Activated CD4-positive, alpha-beta T cell treated with anti-CD3 and anti-CD28 coated beads, Interleukin-10, Interleukin-2, amounts not matched to agents 100 ng/mL and 50 ng/mL, durations not matched to agents 16 hours and 8 hours (primary cell): ENCODE data around the gene LRFN3.
"Not testable (repeated sequence)": the region's sequence is repeated elsewhere in the genome, so short reads cannot be mapped to it uniquely, and the experiment has no call there.

Experiments used
- DNase-seq: peaks from one replicate; pipeline ENCODE4 v3.0.0-alpha.2; 2020

LRFN3 gene

DNA sequence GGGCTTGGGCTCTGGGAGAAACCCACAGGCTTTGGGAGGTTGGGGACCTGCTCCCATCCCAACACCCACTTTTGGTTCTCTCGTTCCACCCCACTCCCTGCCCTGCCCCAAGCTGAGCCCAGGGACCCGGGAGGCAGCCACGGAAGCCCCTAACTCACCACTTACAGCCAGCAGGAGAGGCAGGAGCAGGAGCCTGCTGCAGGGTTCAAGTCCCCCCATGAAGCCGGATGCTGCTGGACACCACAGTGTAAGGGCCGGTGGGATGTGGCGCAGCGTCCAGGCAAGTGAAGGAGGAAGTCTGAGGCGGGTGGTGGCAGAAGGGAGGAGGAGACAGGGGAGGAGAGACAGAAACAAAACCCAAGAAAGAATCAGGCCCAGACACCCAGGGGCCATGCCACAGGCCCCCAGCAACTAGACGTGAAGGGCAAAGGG, 28.1 kb upstream of the LRFN3 start, which contains the start of gene TYROBP:
TYROBP (minus strand) TSS at position 286 of the 432 bp plus-strand sequence; CDS start at position 219, 67 bp downstream.
- no peak for DNase-seq

- no peak for DNase-seq
Measured at GRCh38 chr19:35908973-35909683, 27.0 kb upstream of the LRFN3 start.

GRCh38 chr19:35909684-35910035, 26.5 kb upstream of the LRFN3 start:
- DNase-seq, result no peak

DNA sequence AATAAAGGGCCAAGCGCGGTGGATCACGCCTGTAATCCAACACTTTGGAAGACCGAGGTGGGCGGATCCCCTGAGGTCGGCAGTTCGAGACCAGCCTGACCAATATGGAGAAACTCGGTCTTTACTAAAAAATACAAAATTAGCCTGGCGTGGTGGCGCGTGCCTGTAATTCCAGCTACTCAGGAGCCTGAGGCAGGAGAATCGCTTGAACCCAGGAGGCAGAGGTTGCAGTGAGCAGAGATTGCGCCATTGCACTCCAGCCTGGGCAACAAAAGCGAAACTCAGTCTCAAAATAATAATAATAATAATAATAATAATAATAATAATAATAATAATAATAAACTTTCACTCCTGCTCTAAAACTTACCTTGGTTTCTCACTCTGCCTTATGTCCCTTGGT, 25.8 kb upstream of the LRFN3 start:
- not testable (repeated sequence) for DNase-seq

DNA sequence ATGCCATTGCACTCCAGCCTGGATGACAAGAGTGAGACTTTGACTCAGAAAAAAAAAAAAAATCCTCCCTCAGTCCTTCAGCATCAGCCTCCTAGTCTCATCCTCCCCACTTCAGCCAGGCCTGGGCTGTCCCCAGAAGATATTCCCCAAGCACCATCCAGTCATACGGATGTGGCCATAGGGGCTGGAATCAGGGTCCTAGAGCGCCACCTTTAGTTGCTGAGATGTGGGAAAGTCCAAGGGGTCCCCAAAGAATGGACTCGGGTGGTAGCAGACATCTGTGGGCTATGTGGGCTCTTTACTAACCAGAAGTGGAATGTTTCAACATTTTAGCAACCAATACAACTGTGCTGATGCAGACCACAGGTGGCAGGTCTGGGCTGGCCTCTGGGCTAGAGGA, 25.0 kb upstream of the LRFN3 start:
- DNase-seq, result no peak

DNA sequence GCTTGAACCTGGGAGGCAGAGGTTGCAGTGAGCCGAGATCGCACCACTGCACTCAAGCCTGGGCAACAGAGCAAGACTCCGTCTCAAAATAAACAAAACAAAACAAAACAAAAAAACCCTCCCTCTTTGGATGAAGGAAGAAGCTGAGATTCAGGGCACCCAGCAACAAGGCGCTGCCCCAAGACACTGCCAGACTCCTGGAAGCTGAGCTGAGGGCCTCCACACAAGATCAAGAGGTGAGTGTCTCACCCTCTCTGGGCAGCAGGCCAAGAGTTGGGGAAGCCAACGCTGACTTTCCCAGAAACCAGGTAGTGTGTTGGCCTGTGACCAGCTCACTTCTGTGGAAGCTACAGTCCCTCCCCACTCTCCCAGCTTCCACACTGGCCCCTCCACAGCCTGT, 24.4 kb upstream of the LRFN3 start:
- no peak for DNase-seq

DNA sequence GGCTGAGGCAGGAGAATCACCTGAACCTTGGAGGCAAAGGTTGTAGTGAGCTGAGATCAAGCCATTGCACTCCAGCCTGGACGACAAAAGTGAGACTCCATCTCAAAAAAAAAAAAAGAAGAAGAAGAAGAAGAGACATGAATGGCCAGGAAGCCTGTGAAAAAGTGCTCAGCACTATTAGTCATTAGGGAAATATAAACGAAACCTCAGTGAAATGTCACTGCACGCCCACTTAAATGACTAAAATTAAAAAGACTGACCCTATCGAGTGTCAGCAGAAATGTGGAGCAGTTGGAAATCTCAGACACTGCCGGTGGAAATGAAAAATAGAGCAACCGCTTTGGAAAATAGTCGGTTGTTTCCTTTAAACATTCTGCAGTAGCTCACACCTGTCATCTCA, 22.6 kb upstream of the LRFN3 start:
- no peak for DNase-seq

DNA sequence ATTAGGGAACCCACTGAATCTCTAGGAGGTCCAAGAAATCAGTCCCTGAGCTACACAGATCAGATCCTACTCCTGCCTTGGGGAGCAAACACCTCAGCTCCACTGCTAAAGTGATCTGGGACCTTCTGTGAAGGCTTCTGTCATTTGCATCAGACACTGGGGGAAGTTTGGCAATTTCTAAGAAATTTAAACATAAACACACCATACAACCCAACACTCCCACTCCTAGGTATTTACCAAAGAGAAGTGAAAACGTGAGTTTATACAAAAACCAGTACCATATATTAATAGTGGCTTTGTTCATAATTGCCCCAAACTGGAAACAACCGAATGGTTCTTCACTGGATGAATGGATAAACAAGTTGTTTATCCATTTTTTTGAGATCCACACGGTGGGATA, 20.7 kb upstream of the LRFN3 start:
- DNase-seq, result no peak

- no peak for DNase-seq
Measured at GRCh38 chr19:35919306-35919705, 16.9 kb upstream of the LRFN3 start.

GRCh38 chr19:35921012-35921411, 15.2 kb upstream of the LRFN3 start:
- no peak for DNase-seq

DNA sequence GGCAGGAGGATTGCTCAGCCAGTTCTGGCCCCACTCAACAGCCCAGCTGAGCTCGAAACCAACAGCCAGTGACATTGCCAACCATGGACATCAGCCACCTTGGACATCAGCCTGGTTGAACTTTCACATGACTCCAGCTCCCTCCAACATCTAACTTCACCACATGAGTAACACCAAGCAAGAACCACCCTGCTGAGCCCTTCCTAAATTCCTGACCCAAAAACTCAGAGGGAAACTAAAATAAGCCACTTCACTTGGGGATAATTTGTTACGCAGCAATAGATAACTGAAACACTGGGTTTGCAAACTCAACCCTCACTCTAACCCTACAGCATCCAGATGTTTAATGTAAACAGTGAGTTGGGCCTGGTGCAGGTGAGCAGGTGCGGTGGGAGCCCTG, 10.7 kb upstream of the LRFN3 start:
- DNase-seq, result no peak

DNA sequence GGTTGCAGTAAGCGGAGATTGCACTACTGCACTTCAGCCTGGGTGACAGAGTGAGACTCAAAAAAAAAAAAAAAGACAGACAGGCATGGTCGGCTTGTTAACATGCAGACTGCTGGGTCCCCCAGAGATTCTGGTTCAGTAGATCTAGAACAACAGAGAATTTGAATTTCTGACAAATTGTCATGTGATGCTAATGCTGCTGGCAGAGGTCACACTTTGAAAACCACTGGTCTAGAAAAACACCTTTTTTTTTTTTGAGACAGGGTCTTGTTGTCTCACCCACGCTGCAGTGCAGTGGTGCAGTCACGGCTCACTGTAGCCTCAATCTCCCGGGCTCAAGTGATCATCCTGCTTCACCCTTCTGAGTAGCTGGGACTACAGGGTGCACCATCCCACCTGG, 7.7 kb upstream of the LRFN3 start:
- no peak for DNase-seq

DNA sequence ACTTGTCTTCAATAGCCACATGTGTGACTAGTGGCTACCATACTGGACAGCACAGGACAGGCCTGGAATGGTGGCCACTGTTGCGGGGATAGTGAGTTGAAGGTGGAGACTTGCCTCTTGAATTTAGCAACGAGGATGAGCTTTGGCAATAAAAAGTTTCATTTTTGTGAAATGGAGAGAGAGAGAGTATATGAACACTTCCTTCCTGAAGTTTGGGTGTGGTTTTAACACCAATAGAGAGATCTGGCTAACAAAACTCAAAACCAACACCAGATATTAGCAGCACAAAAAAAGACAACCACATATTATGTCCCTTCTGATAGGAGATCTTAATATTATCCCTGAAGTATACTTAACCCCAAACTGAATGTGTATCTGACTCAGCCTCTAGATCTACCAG, 6.3 kb upstream of the LRFN3 start:
- peak; percentile 61 for DNase-seq

DNA sequence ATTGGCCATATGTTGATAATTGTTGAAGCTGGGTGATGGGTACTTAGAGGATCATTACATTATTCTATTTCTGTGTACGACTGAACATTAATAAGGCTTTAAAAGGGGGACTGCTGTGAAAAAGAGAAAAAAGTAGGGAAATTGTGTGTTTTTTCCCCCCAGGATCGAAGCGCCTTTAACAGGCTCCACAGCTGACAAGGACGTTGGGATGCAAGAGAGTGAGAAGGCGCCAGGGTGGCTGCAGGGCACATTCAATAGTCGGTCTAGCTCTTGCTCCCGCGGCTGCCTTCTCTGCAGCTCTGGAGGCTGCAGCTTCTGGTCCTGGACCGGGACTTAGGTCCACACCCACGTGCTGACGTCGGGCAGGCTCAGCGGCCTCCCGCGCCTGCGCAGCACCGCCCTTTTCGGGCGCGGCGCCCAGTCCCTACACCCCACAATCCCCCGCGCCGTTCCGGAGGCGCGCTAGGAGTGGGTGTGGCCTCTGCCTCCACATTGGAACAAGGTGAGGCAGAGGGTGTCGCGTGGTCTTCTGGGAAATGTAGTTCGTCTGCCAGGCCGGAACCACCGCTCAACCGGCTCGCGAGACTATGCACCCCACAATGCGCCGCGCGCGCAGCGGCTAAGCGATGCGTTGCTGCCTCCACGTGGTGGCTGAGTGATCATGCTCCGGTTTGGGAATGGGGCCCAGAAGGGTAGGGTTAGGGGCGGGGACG, 4.9 kb upstream of the LRFN3 start:
- peak; percentile 100 for DNase-seq

GRCh38 chr19:35931874-35932202, 4.3 kb upstream of the LRFN3 start:
- DNase-seq, result no peak

DNA sequence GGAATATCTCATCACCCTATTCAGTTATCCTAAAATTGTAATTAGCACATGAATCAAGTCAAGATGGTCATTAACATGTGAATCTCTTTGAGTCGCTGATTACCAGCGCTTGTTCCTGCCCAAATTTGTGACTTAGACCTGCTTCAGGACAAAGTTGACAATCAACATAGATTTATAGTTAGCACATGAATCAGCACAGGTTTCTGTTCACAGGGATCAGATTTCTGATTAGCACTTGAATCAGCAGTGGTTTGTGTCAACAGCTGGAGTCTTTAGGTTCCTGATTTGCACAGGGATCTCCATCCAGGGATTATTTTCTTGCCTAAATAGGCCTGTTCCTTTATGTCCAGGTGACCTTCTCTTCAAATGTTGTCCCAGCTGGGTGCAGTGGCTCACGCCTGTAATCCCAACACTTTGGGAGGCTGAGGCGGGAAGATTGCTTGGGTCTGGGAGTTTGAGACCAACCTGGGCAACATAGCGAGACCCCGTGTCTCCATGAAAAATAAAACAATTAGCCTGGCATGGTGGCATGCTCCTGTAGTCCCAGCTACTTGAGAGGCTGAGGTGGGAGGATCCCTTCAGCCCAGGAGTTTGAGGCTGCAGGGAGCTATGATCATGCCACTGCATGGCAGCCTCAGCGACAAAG, 3.8 kb upstream of the LRFN3 start:
- DNase-seq, result no peak

DNA sequence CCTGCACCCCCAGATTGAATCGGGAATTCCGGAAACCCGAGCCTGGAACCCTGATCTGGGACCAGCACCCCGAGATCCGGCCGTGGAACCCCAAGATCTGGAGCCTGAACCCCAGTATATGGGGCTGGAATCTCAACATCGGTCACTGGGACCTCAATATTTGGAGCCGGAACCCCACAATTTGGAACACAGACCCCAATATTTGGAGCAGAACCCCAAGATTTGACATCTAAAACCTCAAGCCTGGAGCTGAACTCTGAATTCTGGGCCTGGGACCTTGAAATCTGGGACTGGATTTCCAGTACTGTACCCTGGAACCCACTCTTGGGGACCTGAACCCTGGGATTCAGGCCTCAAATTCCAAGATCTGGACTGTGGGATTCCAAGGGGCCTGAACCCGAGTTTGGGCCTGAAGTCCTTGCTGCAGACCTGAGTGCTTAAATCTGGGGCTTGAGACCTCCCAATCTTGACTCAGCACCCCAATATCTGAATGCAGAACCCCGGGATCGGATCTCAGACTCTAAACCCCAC, 629 bp downstream of the LRFN3 start:
- DNase-seq, result no peak

- DNase-seq, result no peak
Measured at GRCh38 chr19:35937345-35938281, 1.4 kb downstream of the LRFN3 start.

GRCh38 chr19:35938282-35939224, 2.4 kb downstream of the LRFN3 start:
- DNase-seq, result no peak

- no peak for DNase-seq
Measured at GRCh38 chr19:35939307-35940077, 3.3 kb downstream of the LRFN3 start.
